ENCODE results near the gene PLD5. TPM values are rescaled to one million over a fixed set of nuclear protein-coding genes. Genes with fewer than 3 reads are reported as not detected.

Gene PLD5
- total and polyA plus RNA-seq, 8 donors, result 0.04 to 0.71 (median 0.24) TPM; not detected in 2

DNA sequence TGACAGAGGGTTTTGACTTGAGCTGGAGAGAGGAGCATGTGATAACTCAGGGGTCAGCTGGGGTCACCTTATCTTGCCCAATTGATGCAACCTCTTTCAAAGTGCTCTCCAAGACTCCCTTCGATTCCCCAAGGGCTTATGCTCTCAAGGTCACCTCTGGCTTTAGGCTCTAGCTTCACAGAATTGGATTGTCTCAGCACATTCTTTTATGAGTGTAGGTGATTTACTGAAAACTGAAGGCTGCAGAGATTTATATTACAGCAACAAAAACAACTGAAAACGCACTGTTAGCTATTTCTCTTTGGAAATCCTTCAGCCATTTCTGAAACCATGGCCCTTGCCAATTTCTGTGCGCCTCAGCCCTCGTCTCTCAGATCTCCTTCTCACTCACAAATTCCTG is 491.1 kb downstream of the PLD5 start:
- 33% methylated on average over 4 of the region's 4 CpGs for WGBS, 2 donors
- FAIRE-seq (no peak), ATAC-seq (no peak), DNase-seq (no peak)
- Histone ChIP-seq H3K9me3 (no peaks in the 10 kb centered on the region), H3K27me3 (no peaks in the 10 kb centered on the region), H3K4me1 (no peaks in the 10 kb centered on the region), H3K4me3 (no peak overlapping the region), H3K27ac (no peak overlapping the region), H3K36me3 (no peaks in the 10 kb centered on the region)
- intact Hi-C loops (cut with DNase I), result no loop called here
- TF ChIP-seq, protein P1, sequence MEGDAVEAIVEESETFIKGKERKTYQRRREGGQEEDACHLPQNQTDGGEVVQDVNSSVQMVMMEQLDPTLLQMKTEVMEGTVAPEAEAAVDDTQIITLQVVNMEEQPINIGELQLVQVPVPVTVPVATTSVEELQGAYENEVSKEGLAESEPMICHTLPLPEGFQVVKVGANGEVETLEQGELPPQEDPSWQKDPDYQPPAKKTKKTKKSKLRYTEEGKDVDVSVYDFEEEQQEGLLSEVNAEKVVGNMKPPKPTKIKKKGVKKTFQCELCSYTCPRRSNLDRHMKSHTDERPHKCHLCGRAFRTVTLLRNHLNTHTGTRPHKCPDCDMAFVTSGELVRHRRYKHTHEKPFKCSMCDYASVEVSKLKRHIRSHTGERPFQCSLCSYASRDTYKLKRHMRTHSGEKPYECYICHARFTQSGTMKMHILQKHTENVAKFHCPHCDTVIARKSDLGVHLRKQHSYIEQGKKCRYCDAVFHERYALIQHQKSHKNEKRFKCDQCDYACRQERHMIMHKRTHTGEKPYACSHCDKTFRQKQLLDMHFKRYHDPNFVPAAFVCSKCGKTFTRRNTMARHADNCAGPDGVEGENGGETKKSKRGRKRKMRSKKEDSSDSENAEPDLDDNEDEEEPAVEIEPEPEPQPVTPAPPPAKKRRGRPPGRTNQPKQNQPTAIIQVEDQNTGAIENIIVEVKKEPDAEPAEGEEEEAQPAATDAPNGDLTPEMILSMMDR (IDR thresholded peaks at IDR 0.05), result no peak
